Keratinocyte (primary cell): Measurements from ENCODE around the gene MADD. TPM values are rescaled to one million over a fixed set of nuclear protein-coding genes. Genes with fewer than 3 reads are reported as not detected.

ENCODE experiments used
- DNase-seq: peaks from one replicate; pipeline ENCODE4 v3.0.0-alpha.2; 2011; ENCODE audit warnings: low read depth, missing footprints, low spot score
- FAIRE-seq: peaks from 2 replicates; lab custom pipeline; 2011; peaks lifted over from hg19 to GRCh38; lab: Jason Lieb, UNC
- H2AFZ ChIP-seq: 2 replicates; pipeline ENCODE4 v1.6.0; 2012; ENCODE audit warnings: low read length, control low read depth, inconsistent platforms; ENCODE audit not compliant: control insufficient read depth
- H3K27ac ChIP-seq: 2 replicates; pipeline ENCODE4 v1.5.1; 2011; ENCODE audit warnings: low read length; ENCODE audit not compliant: control insufficient read depth, insufficient read depth
- H3K27me3 ChIP-seq: 3 replicates; pipeline ENCODE4 v1.6.0; 2011; ENCODE audit warnings: low read length; ENCODE audit not compliant: control insufficient read depth, insufficient read depth; ENCODE audit errors: extremely low read depth
- H3K36me3 ChIP-seq, 2 experiments: 2 replicates in 1 of 2; 3 replicates in 1 of 2; pipeline ENCODE4 v1.5.1; 2011; ENCODE audit warnings: low read length in 2 of 2, mild to moderate bottlenecking in 1 of 2; ENCODE audit not compliant: control insufficient read depth in 2 of 2, insufficient read depth in 2 of 2; ENCODE audit errors: extremely low read depth in 1 of 2
- H3K4me1 ChIP-seq: 3 replicates; pipeline ENCODE4 v1.5.1; 2011; ENCODE audit warnings: low read length; ENCODE audit not compliant: control insufficient read depth, insufficient read depth; ENCODE audit errors: extremely low read depth
- H3K4me2 ChIP-seq: 3 replicates; pipeline ENCODE4 v1.6.0; 2011; ENCODE audit warnings: low read depth, low read length; ENCODE audit not compliant: control insufficient read depth, insufficient read depth; ENCODE audit errors: extremely low read depth
- H3K4me3 ChIP-seq, 3 experiments: fragments of 200-600 bp in 1 of 3; sonication (generic) in 1 of 3; 2 replicates in 2 of 3; 3 replicates in 1 of 3; pipeline ENCODE4 v1.5.1; 2011 to 2016; ENCODE audit warnings: low read length in 3 of 3, mild to moderate bottlenecking in 3 of 3, control low read depth in 2 of 3, inconsistent platforms in 1 of 3, low read depth in 1 of 3, mixed read lengths in 1 of 3, mixed run types in 1 of 3, moderate library complexity in 1 of 3; ENCODE audit not compliant: control insufficient read depth in 2 of 3, insufficient read depth in 2 of 3; ENCODE audit errors: extremely low read depth in 1 of 3
- H3K79me2 ChIP-seq: 2 replicates; pipeline ENCODE4 v1.6.0; 2012; ENCODE audit warnings: low read length; ENCODE audit not compliant: control insufficient read depth, insufficient read depth
- H3K9ac ChIP-seq: 3 replicates; pipeline ENCODE4 v1.6.0; 2011; ENCODE audit warnings: low read length; ENCODE audit not compliant: control insufficient read depth, insufficient read depth; ENCODE audit errors: extremely low read depth
- H3K9me1 ChIP-seq: 3 replicates; pipeline ENCODE4 v1.6.0; 2011; ENCODE audit warnings: low read length; ENCODE audit not compliant: control insufficient read depth, insufficient read depth; ENCODE audit errors: extremely low read depth
- H3K9me3 ChIP-seq: 2 replicates; pipeline ENCODE4 v1.5.1; 2012; ENCODE audit warnings: low read depth, low read length; ENCODE audit not compliant: control insufficient read depth
- H4K20me1 ChIP-seq: 3 replicates; pipeline ENCODE4 v1.6.0; 2011; ENCODE audit warnings: low read length; ENCODE audit not compliant: control insufficient read depth, insufficient read depth; ENCODE audit errors: extremely low read depth
- EZH2 ChIP-seq: IDR thresholded peaks from one replicate; pipeline ENCODE4 v1.6.1; 2012; ENCODE audit warnings: inconsistent platforms, mild to moderate bottlenecking, low read length, moderate library complexity
- dilution Hi-C: fragments of 300-500 bp; cut with MboI; formaldehyde crosslinking; loops from one replicate; pipeline ENCODE4 v1.7.0; 2020; ENCODE audit warnings: low sequenced_read_pairs; ENCODE audit not compliant: extremely low pct_ligation_motif_present
- polyA plus RNA-seq, 5 experiments: library from polyadenylated mRNA; depleted of rRNA in 3 of 5; stranded (reverse) in 3 of 5; stranded (forward) in 1 of 5; unstranded in 1 of 5; fragments of >200 nt; gene quantifications; 1 replicate in 1 of 5; 2 replicates in 3 of 5; 3 replicates in 1 of 5; pipeline versions ENCODE4 v1.2.1 to v1.2.3, GENCODE V29; 2011 to 2012; ENCODE audit warnings: missing spikeins in 2 of 5, low read depth in 1 of 5, low replicate concordance in 1 of 5
- TF ChIP-seq, protein P1 (sequence below), 3 experiments: IDR thresholded peaks in 1 of 3; conservative IDR thresholded peaks in 1 of 3; optimal IDR thresholded peaks in 1 of 3; 2 replicates in 2 of 3; 3 replicates in 1 of 3; pipeline versions ENCODE3 to v1.5.1; 2011; ENCODE audit warnings: low read length in 3 of 3, mild to moderate bottlenecking in 3 of 3, moderate library complexity in 2 of 3, control low read depth in 1 of 3, inconsistent platforms in 1 of 3; ENCODE audit not compliant: insufficient read depth in 2 of 3; ENCODE audit errors: extremely low read depth in 1 of 3

MADD gene
- polyA plus RNA-seq, 1 donor (not counting 4 experiments of a cell fraction or from before 2014, with no cell fraction given) = 11.9 TPM

- dilution Hi-C loops = no loop called here
- Histone ChIP-seq H3K4me1 (peaks cover 25% of the 10 kb centered on the region), H3K27ac (no peak overlapping the region), H3K9ac (no peak overlapping the region), H3K9me3 (no peaks in the 10 kb centered on the region), H3K4me2 (no peak overlapping the region), H3K79me2 (peaks cover 22% of the 10 kb centered on the region), H2AFZ (no peak overlapping the region), H3K4me3 (no peak overlapping the region), H3K27me3 (no peaks in the 10 kb centered on the region), H3K36me3 (no peaks in the 10 kb centered on the region), H3K9me1 (peaks cover under 1% of the 10 kb centered on the region), H4K20me1 (no peaks in the 10 kb centered on the region)
- no peak for DNase-seq
- TF ChIP-seq, protein P1, sequence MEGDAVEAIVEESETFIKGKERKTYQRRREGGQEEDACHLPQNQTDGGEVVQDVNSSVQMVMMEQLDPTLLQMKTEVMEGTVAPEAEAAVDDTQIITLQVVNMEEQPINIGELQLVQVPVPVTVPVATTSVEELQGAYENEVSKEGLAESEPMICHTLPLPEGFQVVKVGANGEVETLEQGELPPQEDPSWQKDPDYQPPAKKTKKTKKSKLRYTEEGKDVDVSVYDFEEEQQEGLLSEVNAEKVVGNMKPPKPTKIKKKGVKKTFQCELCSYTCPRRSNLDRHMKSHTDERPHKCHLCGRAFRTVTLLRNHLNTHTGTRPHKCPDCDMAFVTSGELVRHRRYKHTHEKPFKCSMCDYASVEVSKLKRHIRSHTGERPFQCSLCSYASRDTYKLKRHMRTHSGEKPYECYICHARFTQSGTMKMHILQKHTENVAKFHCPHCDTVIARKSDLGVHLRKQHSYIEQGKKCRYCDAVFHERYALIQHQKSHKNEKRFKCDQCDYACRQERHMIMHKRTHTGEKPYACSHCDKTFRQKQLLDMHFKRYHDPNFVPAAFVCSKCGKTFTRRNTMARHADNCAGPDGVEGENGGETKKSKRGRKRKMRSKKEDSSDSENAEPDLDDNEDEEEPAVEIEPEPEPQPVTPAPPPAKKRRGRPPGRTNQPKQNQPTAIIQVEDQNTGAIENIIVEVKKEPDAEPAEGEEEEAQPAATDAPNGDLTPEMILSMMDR (optimal IDR thresholded peaks at IDR 0.05 in 1 of 3, IDR thresholded peaks at IDR 0.05 in 1 of 3, conservative IDR thresholded peaks at IDR 0.05 in 1 of 3; ENCODE audit: extremely low read depth in 1 of 3, insufficient read depth in 2 of 3, low read length in 3 of 3) = no peak
- TF ChIP-seq EZH2 = no peak
- no peak for FAIRE-seq
Measured at GRCh38 chr11:47267876-47268275, 2.1 kb upstream of the MADD start.

DNA sequence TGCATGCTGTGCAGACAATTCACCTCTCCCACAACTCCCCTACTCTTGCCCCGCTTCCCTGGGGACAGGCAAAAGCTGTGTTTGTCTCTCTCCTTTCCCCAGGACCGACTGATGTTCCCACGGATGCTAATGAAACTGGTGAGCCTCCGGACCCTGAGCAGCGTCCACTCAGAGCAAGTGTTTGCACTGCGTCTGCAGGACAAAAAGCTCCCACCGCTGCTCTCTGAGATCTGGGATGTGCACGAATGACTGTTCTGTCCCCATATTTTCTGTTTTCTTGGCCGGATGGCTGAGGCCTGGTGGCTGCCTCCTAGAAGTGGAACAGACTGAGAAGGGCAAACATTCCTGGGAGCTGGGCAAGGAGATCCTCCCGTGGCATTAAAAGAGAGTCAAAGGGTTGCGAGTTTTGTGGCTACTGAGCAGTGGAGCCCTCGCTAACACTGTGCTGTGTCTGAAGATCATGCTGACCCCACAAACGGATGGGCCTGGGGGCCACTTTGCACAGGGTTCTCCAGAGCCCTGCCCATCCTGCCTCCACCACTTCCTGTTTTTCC is 1.4 kb upstream of the MADD start:
- TF ChIP-seq, protein P1 (optimal IDR thresholded peaks at IDR 0.05 in 1 of 3, IDR thresholded peaks at IDR 0.05 in 1 of 3, conservative IDR thresholded peaks at IDR 0.05 in 1 of 3; ENCODE audit: extremely low read depth in 1 of 3, insufficient read depth in 2 of 3, low read length in 3 of 3) = no peak
- no peak for TF ChIP-seq EZH2
- FAIRE-seq (no peak), DNase-seq (no peak)
- Histone ChIP-seq H3K9me1 (peaks cover 2% of the 10 kb centered on the region), H3K9me3 (no peaks in the 10 kb centered on the region), H3K9ac (peak overlapping the region; percentile 62), H3K27ac (peak overlapping the region; percentile 60), H2AFZ (peak overlapping the region; percentile 86), H3K36me3 (no peaks in the 10 kb centered on the region), H3K4me2 (peak overlapping the region; percentile 85), H3K27me3 (no peaks in the 10 kb centered on the region), H4K20me1 (no peaks in the 10 kb centered on the region), H3K4me3 (peak overlapping the region in 1 of 3 experiments; percentile 68), H3K79me2 (peaks cover 24% of the 10 kb centered on the region), H3K4me1 (peaks cover 25% of the 10 kb centered on the region)
- dilution Hi-C loops = no loop called here
